Activated CD4-positive, alpha-beta T cell treated with anti-CD3 and anti-CD28 coated beads, Interleukin-2, amount 10 ng/mL, durations not matched to agents 24 days and 14 days (primary cell): Measurements from ENCODE around the gene TNFAIP3. TPM values are rescaled to one million over a fixed set of nuclear protein-coding genes. Genes with fewer than 3 reads are reported as not detected.

ENCODE experiments used
- DNase-seq: peaks from one replicate; pipeline ENCODE4 v3.0.0; 2022
- H3K27ac Mint-ChIP-seq: one replicate; pipeline ENCODE4 v1.8.0; 2022; ENCODE audit warnings: mild to moderate bottlenecking, mixed read lengths
- H3K27me3 Mint-ChIP-seq: one replicate; pipeline ENCODE4 v1.8.0; 2022; ENCODE audit warnings: mixed read lengths
- H3K36me3 Mint-ChIP-seq: one replicate; pipeline ENCODE4 v1.8.0; 2022; ENCODE audit warnings: low read depth, mild to moderate bottlenecking, mixed read lengths
- H3K4me1 Mint-ChIP-seq: one replicate; pipeline ENCODE4 v1.8.0; 2021; ENCODE audit warnings: mixed read lengths
- H3K4me3 Mint-ChIP-seq: one replicate; pipeline ENCODE4 v1.8.0; 2022; ENCODE audit warnings: mild to moderate bottlenecking, moderate library complexity, mixed read lengths
- H3K9me3 Mint-ChIP-seq: one replicate; pipeline ENCODE4 v1.8.0; 2021; ENCODE audit warnings: mixed read lengths
- intact Hi-C: fragments of 100-400 bp; cut with micrococcal nuclease; formaldehyde crosslinking; loops from one replicate; pipeline ENCODE4 v1.15.1; 2023
- total RNA-seq: library from RNA; stranded (reverse); gene quantifications from 2 replicates; pipeline ENCODE4 v1.2.3, GENCODE V29; 2022

Gene TNFAIP3
- total RNA-seq, 1 donor from 2014 or later, result 249 TPM

DNA sequence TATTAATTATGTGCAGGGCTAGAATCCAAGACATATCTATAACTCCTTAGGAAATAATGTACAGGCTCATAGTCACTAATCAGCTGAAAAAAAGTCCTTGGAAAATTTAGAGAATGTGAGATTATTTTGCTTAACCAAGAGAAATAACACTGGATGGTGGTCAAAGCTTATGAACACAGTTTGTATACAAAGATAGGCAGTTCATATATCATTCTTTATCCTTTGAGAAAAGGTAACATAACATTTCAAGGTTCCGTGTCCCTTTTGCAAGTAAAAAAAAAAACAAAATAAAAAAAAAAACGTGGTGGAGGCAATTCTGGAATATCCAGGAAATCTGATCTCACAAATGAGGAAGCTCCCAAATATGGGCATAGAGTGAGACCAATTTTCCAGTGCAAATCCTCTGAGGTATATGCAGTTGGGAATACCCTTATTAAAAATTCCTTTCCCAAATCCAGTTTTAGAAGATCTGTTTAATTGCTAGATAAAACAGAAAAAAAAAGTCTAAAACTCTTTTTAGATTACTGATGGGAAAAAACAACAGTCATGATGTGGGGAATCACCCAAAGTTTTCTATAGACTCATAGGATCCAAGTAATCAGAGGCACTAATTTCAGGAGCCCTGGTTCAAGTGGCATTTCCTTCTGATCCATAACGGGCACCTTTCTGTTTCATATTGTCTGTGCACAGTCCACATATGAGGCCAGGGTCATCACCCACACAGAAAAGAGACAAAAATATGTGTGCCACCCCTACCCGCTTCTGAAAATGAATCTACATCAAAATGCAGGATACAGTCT lies 17.7 kb upstream of the TNFAIP3 start:
- H3K27ac Mint-ChIP-seq, result peak overlapping the region; percentile 38
- H3K9me3 Mint-ChIP-seq, result no peaks in the 10 kb centered on the region
- DNase-seq, result no peak
- H3K4me3 Mint-ChIP-seq, result no peak overlapping the region
- H3K27me3 Mint-ChIP-seq, result no peaks in the 10 kb centered on the region
- H3K36me3 Mint-ChIP-seq, result no peaks in the 10 kb centered on the region
- H3K4me1 Mint-ChIP-seq, result peaks cover 20% of the 10 kb centered on the region
- intact Hi-C loops, result loop anchor here (1.0 kb wide), 2 partner anchors 17 to 19 kb away; no protein-coding TSS in a partner anchor

DNA sequence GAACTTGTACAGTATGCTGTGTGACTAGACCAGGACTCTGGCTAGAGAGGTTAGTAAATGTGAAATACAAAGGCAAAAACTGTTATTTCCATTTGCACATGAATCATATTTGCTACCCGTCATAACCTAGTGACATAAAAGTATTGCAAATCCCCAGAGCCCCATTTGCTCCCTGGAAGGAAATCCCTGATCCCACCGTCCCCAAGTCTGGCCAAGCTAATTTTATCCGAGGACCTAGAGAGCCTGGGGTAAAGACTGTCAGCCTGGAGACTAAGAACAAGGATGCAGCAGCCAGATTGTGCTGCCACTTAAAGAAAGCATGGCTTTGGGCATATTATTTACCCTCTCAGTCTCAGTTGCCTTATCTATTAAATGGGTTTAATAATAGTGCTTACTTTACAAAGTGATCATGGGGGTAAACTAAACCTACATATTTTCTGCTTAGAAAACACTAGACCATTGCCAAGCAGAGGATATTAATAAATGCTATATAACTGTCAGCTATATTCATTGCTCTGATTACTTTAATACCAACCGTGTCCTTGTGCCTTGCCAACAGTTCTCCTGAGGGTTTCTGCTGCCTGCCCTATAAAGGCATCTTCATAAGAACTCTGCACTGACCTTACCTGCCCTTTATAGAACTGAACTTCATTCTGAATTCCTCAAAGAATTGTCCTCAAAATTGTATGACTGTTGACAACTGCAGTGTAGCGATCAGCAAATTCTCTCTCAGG lies 16.9 kb upstream of the TNFAIP3 start:
- Mint-ChIP-seq H3K4me3 (no peak overlapping the region), H3K27ac (peak overlapping the region; percentile 62), H3K36me3 (peaks cover 2% of the 10 kb centered on the region), H3K27me3 (no peaks in the 10 kb centered on the region), H3K4me1 (peaks cover 20% of the 10 kb centered on the region), H3K9me3 (no peaks in the 10 kb centered on the region)
- no peak for DNase-seq
- intact Hi-C loops, result loop anchor here (1.0 kb wide), 2 partner anchors 16 to 20 kb away; no protein-coding TSS in a partner anchor

DNA sequence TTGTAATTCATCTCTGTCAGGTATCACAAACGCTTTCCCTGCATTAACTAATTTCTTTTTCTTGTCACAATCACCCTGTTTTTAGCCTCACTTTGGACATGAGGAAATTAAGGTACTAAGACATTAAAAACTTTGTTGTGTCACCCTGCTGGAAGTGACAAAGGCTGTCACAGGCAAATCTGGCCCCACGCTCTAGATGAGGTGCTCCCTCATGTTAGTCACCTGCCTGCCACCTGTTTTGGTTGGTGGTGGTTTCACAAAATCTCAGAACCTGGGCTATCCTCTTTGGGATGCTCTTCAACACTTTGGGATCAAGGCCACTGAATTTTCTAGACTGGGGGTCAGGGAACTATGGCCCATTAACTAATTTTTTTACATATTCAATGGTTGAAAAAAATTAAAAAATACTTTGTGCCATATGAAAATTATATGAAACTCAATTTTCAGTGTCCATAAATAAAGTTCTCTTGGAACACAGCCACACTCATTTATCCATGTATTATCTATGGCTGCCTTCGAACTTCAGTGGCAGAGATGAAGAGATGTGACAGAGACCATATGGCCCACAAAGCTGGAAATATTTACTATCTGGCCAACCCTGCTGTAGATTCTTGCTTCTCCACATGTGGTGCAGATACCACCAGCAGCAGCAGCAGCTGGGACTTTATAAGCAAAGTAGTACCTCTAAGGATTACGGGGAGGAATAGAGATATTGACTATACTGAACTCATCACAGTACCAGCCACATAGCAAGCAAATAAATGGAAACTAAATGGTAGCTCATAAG lies 16.1 kb upstream of the TNFAIP3 start:
- H3K27ac Mint-ChIP-seq, result peak overlapping the region; percentile 62
- H3K27me3 Mint-ChIP-seq, result no peaks in the 10 kb centered on the region
- no peak for DNase-seq
- peaks cover 10% of the 10 kb centered on the region for H3K36me3 Mint-ChIP-seq
- H3K9me3 Mint-ChIP-seq, result peaks cover 5% of the 10 kb centered on the region
- no peak overlapping the region for H3K4me3 Mint-ChIP-seq
- intact Hi-C loops, result no loop called here
- H3K4me1 Mint-ChIP-seq, result peaks cover 20% of the 10 kb centered on the region

DNA sequence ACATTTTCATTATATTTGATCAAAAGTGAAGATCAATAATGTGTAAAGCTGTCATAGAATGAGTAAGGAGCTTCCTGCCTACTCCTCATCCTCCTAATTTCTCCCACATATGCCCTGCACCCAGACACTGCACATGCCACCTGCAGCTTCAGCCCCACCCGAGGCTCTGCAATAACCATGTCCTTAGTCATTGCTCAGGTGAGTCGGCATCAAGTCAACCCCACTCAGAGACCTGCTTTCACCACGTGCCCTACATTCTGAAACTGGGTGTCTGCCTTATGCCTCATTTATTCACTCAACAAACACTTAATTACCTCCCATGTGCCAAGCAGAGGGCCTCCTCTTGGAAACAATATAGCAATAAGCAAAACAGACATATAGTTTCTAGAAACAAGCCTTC lies 15.4 kb upstream of the TNFAIP3 start:
- Mint-ChIP-seq H3K27ac (peak overlapping the region; percentile 22), H3K4me1 (peaks cover 20% of the 10 kb centered on the region), H3K27me3 (no peaks in the 10 kb centered on the region), H3K36me3 (peaks cover 14% of the 10 kb centered on the region), H3K9me3 (peaks cover 8% of the 10 kb centered on the region), H3K4me3 (no peak overlapping the region)
- intact Hi-C loops, result no loop called here
- DNase-seq, result no peak

DNA sequence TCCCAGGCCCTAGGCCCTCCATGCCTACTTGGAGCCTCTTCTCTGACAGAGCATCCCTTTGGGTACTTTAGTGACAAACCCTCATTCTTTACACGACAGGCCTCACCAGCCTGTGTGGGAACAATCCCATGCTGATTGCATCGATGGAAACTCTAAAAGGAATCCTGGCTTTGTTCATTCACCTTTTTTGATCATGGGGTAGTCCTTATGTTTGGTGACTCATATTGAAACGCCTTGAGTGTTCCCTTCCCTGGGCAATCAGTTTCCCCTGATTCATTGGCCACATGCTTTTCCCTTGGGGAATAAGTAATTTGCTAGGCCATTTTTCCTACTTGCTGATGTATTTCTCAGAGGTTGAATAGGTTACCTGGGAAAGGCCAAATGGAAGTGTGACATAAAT lies 14.7 kb upstream of the TNFAIP3 start:
- H3K4me3 Mint-ChIP-seq, result no peak overlapping the region
- peak overlapping the region; percentile 22 for H3K27ac Mint-ChIP-seq

DNA sequence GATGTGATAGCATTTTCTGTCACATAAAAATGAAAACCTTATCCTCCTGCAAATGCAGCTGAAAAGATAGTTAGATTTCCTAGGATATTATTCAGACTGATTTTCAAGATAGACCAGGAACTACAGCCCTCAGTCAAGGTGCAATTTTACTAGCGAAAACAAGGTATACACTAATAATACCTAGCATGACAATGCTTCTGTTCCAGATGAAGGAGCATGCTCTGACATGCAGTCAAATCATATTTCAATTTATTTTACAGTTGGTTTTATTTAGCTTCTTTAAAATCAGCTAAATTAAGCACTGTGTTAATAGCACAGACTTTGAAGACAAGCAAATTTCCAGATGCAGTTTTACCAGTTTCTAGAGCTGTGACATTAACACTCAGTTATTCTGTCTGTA lies 14.2 kb upstream of the TNFAIP3 start:
- peaks cover 20% of the 10 kb centered on the region for H3K4me1 Mint-ChIP-seq
- no peak for DNase-seq
- intact Hi-C loops, result no loop called here
- no peaks in the 10 kb centered on the region for H3K27me3 Mint-ChIP-seq
- H3K36me3 Mint-ChIP-seq, result peaks cover 22% of the 10 kb centered on the region
- no peak overlapping the region for H3K27ac Mint-ChIP-seq
- peaks cover 8% of the 10 kb centered on the region for H3K9me3 Mint-ChIP-seq
- no peak overlapping the region for H3K4me3 Mint-ChIP-seq

More for the DNA sequence above, 14.7 kb upstream of the TNFAIP3 start:
- no peak for DNase-seq
- H3K36me3 Mint-ChIP-seq, result peaks cover 17% of the 10 kb centered on the region
- H3K4me1 Mint-ChIP-seq, result peaks cover 20% of the 10 kb centered on the region
- no peaks in the 10 kb centered on the region for H3K27me3 Mint-ChIP-seq
- H3K9me3 Mint-ChIP-seq, result peaks cover 8% of the 10 kb centered on the region
- intact Hi-C loops, result no loop called here

DNA sequence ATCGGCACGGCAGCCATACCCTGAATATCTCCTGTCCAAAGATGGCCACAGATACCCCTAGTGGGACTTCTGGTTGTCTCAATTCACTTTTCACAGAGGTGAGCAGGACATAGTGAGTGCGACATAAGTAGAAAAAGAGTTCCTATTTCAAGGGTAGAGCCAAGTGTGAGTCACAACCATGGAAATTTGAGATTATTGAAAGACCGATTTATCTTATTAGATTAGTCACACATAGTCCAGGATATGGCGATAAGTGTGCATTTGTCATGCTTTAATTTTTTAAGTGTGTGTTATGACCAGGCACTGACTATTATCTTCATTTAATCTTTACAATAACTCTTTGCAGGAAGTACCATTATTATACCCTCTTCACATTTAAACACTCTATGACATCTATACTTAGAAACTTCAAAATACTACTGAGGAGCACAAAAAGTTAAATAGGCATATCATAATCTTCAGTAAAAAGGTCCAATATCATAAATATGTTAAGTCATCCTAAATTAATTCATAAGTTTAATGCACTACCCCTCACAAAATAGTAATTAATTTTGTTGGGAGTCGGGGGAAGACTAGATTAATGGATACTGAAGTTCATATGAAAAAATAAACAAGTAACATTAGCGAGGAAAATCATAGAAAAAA lies 13.4 kb upstream of the TNFAIP3 start:
- H3K36me3 Mint-ChIP-seq, result peaks cover 26% of the 10 kb centered on the region
- no peak for DNase-seq
- intact Hi-C loops, result no loop called here
- H3K9me3 Mint-ChIP-seq, result peaks cover 8% of the 10 kb centered on the region
- H3K27me3 Mint-ChIP-seq, result no peaks in the 10 kb centered on the region
- peaks cover 20% of the 10 kb centered on the region for H3K4me1 Mint-ChIP-seq
- no peak overlapping the region for H3K4me3 Mint-ChIP-seq
- H3K27ac Mint-ChIP-seq, result no peak overlapping the region

DNA sequence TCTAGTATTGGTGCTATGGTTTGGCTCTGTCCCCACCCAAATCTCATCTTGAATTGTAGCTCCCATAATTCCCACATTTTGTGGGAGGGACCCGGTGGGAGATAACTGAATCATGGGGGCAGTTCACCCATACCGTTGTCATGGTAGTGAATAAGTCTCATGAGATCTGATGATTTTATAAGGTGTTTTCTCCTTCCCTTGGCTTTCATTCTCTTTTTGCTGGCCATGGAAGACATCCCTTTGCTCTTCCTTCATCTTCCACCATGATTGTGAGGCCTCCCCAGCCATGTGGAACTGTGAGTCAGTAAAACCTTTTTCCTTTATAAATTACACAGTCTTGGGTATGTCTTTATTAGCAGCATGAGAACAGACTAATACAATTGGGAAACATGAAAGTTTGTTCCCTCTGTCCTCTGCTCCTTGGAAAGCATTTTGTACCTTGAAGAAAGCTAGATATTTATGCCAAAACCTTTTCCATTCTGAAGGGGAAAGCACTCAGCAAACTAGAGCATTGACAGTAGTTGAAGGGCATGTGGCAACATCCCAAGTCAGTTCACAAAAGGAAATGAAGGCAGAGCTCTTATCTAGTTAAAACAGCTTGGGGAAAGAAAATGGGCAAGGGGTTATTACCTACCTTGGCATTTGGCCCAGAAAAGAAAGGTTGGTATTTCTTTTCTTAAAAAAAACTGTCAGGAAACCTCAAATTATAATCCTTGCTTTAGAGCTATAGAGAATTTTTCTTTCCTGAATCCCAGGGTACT lies 10.7 kb upstream of the TNFAIP3 start:
- no peak overlapping the region for H3K4me3 Mint-ChIP-seq
- intact Hi-C loops, result no loop called here
- H3K9me3 Mint-ChIP-seq, result peaks cover 8% of the 10 kb centered on the region
- H3K27ac Mint-ChIP-seq, result no peak overlapping the region
- no peaks in the 10 kb centered on the region for H3K27me3 Mint-ChIP-seq
- peaks cover 30% of the 10 kb centered on the region for H3K36me3 Mint-ChIP-seq
- peaks cover 17% of the 10 kb centered on the region for H3K4me1 Mint-ChIP-seq
- DNase-seq, result no peak

DNA sequence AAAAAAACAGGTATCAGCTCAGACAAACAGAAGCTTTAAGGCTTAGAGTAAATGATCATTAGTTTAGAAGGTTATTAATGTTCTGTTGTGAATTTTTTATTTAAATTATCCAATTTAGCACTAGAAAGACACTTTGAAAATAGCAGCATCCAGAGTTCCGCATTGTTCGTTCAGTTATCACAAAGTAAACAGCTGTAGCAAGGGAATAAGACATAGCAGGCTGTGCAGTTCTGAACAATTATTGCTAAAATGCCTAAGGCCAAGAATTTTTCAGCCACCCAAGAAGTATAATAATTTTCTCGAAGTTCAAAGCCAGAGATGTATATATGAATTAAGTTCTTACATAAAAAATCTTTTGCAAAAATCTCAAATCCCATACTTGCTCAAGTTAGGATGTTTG lies 8.0 kb upstream of the TNFAIP3 start:
- no peak overlapping the region for H3K4me3 Mint-ChIP-seq
- peaks cover 34% of the 10 kb centered on the region for H3K36me3 Mint-ChIP-seq

DNA sequence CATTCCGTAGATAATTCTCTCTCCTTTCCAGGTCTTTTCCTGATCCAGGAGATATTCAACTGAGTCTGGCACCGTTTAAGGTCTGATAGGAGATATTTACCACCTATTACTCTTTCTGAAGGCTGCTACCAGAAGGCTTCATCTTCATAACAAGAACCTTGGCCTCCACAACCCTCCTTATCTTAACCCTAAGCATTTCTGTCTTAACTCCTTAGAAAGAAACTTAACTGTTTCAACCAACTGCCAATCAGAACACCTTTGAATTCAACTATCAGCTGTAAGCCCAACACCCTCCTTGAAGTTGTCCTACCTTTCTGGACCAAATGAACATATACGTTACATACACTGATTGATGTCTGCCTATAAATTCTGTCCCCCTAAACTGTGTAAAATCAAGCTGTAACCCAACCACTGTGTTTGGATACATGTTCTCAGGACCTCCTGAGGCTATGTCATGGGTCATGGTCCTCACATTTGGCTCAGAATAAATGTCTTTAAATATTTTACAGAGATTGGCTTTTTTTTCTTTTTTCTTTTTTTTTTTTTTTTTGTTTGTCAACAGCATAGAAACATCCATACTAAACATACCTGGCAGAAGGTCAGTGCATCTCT lies 6.6 kb upstream of the TNFAIP3 start:
- no peak overlapping the region for H3K4me3 Mint-ChIP-seq
- intact Hi-C loops, result no loop called here

More for the DNA sequence above, 8.0 kb upstream of the TNFAIP3 start:
- Mint-ChIP-seq H3K27ac (no peak overlapping the region), H3K27me3 (no peaks in the 10 kb centered on the region), H3K4me1 (peaks cover 17% of the 10 kb centered on the region), H3K9me3 (peaks cover 8% of the 10 kb centered on the region)
- intact Hi-C loops, result no loop called here
- DNase-seq, result no peak

DNA sequence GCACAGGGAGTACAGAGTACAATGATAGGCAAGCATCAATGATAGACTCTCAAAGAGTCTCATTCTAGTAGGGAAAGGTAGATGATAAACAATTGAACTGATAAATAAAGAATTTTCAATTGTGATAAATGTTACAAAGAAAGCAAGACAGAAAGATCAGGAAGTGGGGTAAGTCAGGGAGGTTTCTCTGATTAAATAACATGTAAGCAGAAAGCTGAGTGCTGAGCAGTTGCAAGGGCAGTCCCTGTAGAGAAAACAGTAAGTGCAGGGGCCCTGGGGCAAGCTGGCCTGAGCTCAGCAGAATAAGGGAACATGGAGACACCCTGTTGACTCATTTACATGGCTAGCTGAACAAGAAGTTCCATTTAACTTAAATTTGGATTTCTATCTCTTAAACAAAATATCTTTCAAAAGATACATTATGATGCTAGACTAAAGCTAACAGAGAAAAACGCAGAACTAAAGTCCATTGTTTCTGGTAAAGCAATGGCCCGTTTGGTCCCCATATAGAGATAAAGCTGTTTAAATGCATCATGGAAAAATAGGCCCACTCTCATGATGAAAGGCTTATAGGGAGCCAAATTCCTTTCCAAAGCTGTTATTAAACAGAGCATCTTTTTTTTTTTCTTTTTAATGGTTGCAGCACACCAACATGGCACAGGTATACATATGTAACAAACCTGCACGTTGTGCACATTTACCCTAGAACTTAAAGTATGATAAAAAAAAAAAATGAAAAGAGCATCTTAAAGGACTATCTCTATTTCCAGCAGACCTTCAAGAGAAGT lies 5.3 kb upstream of the TNFAIP3 start:
- no peak for DNase-seq
- H3K27ac Mint-ChIP-seq, result no peak overlapping the region
- no peaks in the 10 kb centered on the region for H3K9me3 Mint-ChIP-seq
- H3K36me3 Mint-ChIP-seq, result peaks cover 21% of the 10 kb centered on the region
- H3K27me3 Mint-ChIP-seq, result no peaks in the 10 kb centered on the region
- intact Hi-C loops, result no loop called here
- H3K4me3 Mint-ChIP-seq, result no peak overlapping the region
- peaks cover 32% of the 10 kb centered on the region for H3K4me1 Mint-ChIP-seq

More for the DNA sequence above, 6.6 kb upstream of the TNFAIP3 start:
- no peak for DNase-seq
- Mint-ChIP-seq H3K9me3 (peaks cover 8% of the 10 kb centered on the region), H3K27me3 (no peaks in the 10 kb centered on the region), H3K36me3 (peaks cover 30% of the 10 kb centered on the region), H3K27ac (no peak overlapping the region), H3K4me1 (peaks cover 22% of the 10 kb centered on the region)
